NT2/D1 (cell line): ENCODE results near the gene ZNF567.

Source experiments
- SUZ12 ChIP-seq: IDR thresholded peaks from 2 replicates; pipeline ENCODE4 v1.6.1; 2011; ENCODE audit not compliant: insufficient read length, insufficient read depth; ENCODE audit errors: extremely low read depth
- ZNF274 ChIP-seq: IDR thresholded peaks from 2 replicates; pipeline ENCODE4 v1.6.1; 2011; ENCODE audit warnings: mild to moderate bottlenecking, low read depth, low read length

GRCh38 chr19:36668646-36669045, 18.8 kb upstream of the ZNF567 start:
- TF ChIP-seq ZNF274 (no peak), SUZ12 (no peak)
